ENCODE results near the gene HDAC6. TPM values are rescaled to one million over a fixed set of nuclear protein-coding genes. Genes with fewer than 3 reads are reported as not detected.

The HDAC6 gene
- total RNA-seq, 1 donor from 2014 or later = 157 TPM

DNA sequence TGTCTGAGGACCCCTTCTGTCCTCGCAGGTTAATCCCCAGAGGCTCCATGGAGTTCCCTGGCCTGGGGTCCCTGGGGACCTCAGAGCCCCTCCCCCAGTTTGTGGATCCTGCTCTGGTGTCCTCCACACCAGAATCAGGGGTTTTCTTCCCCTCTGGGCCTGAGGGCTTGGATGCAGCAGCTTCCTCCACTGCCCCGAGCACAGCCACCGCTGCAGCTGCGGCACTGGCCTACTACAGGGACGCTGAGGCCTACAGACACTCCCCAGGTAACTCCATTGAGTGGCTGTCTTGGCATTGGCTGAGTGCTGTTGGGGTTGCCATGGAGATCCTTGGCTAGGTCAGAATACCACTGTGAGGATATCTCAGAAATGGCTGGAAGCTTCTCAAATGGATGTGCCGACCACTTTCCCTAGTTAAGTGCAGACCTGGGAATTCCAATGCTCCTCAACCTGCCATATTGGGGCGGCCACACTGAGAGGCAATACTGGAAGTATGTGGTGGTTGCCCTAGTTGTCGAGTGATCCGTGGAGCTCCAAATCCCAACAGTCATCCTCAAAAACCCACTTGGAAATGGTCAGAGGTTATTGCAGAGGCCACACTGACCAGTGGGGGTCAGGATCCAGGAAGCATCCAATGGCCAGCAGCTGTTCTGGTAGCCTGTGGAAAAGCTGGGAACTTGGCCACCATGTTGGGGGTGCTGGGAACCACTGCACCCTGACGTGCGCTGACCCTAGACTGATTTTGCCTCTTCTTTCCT lies 10.6 kb upstream of the HDAC6 start:
- H3K4me1 ChIP-seq = no peaks in the 10 kb centered on the region
- no peaks in the 10 kb centered on the region for H3K36me3 ChIP-seq
- no peaks in the 10 kb centered on the region for H3K27me3 ChIP-seq
- TF ChIP-seq, protein P1, sequence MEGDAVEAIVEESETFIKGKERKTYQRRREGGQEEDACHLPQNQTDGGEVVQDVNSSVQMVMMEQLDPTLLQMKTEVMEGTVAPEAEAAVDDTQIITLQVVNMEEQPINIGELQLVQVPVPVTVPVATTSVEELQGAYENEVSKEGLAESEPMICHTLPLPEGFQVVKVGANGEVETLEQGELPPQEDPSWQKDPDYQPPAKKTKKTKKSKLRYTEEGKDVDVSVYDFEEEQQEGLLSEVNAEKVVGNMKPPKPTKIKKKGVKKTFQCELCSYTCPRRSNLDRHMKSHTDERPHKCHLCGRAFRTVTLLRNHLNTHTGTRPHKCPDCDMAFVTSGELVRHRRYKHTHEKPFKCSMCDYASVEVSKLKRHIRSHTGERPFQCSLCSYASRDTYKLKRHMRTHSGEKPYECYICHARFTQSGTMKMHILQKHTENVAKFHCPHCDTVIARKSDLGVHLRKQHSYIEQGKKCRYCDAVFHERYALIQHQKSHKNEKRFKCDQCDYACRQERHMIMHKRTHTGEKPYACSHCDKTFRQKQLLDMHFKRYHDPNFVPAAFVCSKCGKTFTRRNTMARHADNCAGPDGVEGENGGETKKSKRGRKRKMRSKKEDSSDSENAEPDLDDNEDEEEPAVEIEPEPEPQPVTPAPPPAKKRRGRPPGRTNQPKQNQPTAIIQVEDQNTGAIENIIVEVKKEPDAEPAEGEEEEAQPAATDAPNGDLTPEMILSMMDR (IDR thresholded peaks at IDR 0.05) = no peak
- H3K27ac ChIP-seq = no peak overlapping the region
- intact Hi-C loops (cut with DNase I) = no loop called here
- H3K9me3 ChIP-seq = no peaks in the 10 kb centered on the region
- DNase-seq (ENCODE audit: low spot score in 2 of 2) = no peak
- H3K4me3 ChIP-seq = no peak overlapping the region

DNA sequence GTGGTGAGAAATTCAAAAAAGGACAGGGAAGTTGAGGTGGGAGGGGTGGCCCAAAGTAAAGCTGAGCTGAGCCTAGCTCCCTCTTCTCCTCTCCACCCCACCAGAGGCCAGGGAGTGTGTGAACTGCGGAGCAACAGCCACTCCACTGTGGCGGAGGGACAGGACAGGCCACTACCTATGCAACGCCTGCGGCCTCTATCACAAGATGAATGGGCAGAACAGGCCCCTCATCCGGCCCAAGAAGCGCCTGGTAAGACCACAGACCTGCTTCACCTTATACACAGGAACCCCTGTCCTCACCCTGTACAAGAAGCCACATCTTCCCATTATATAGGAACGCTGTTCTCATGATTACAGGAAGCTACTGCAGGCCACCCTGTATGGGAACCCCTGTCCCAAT lies 9.6 kb upstream of the HDAC6 start:
- no peaks in the 10 kb centered on the region for H3K27me3 ChIP-seq
- no peaks in the 10 kb centered on the region for H3K36me3 ChIP-seq
- no peak overlapping the region for H3K4me3 ChIP-seq
- no peaks in the 10 kb centered on the region for H3K9me3 ChIP-seq
- no peak for DNase-seq (ENCODE audit: low spot score in 2 of 2)
- H3K27ac ChIP-seq = no peak overlapping the region
- TF ChIP-seq, protein P1 (IDR thresholded peaks at IDR 0.05) = no peak
- intact Hi-C loops (cut with DNase I) = no loop called here
- no peaks in the 10 kb centered on the region for H3K4me1 ChIP-seq

- DNase-seq (ENCODE audit: low spot score in 2 of 2) = no peak
- TF ChIP-seq, protein P1 (IDR thresholded peaks at IDR 0.05) = no peak
- Histone ChIP-seq H3K4me3 (no peak overlapping the region), H3K36me3 (no peaks in the 10 kb centered on the region), H3K27me3 (no peaks in the 10 kb centered on the region), H3K9me3 (no peaks in the 10 kb centered on the region), H3K27ac (no peak overlapping the region), H3K4me1 (no peaks in the 10 kb centered on the region)
- intact Hi-C loops (cut with DNase I) = no loop called here
Observed at GRCh38 chrX:48793935-48794334, 7.9 kb upstream of the HDAC6 start.

- H3K36me3 ChIP-seq = no peaks in the 10 kb centered on the region
- no peak overlapping the region for H3K4me3 ChIP-seq
- TF ChIP-seq, protein P1 (IDR thresholded peaks at IDR 0.05) = no peak
- H3K4me1 ChIP-seq = no peaks in the 10 kb centered on the region
- H3K9me3 ChIP-seq = no peaks in the 10 kb centered on the region
- H3K27me3 ChIP-seq = no peaks in the 10 kb centered on the region
- no peak overlapping the region for H3K27ac ChIP-seq
- intact Hi-C loops (cut with DNase I) = no loop called here
- no peak for DNase-seq (ENCODE audit: low spot score in 2 of 2)
Observed at GRCh38 chrX:48794340-48794910, 7.4 kb upstream of the HDAC6 start.

DNA sequence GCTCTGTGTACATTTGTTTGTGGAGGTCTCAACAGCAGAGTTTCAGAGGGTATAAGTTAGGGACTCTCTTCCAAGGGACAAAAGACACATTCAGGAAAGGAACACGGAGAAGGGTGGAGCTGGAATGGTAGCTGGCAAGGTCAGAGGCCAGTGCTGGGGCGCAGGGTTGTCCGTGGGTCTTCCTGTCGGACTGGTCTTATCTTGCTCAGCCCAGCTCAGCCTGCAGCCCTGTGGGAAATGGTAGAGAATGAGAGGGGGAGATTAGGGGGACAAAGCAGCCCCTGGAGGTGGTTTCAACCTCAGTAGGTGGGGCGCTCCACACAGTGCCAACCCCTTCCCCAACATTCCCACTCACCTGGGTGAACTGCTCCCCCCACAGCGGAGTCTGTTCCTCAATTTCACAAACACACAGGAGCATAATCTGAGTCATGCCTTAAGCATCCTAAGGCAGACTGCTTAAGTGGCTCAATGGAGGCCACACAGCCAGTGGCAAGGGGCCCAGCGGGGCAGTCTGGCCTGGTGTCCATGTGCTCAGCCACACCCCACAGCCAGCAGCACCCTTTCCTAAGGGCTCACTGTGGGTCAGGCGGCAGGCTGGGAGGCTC lies 6.9 kb upstream of the HDAC6 start:
- no peaks in the 10 kb centered on the region for H3K4me1 ChIP-seq
- no peaks in the 10 kb centered on the region for H3K27me3 ChIP-seq
- no peak overlapping the region for H3K4me3 ChIP-seq
- no peaks in the 10 kb centered on the region for H3K9me3 ChIP-seq
- TF ChIP-seq, protein P1 (IDR thresholded peaks at IDR 0.05) = no peak
- H3K36me3 ChIP-seq = no peaks in the 10 kb centered on the region
- H3K27ac ChIP-seq = no peak overlapping the region
- no peak for DNase-seq (ENCODE audit: low spot score in 2 of 2)
- intact Hi-C loops (cut with DNase I) = no loop called here
